Measurements from ENCODE around the gene SLC25A4.

GRCh38 chr4:185165605-185166063, 22.6 kb downstream of the SLC25A4 start:
- TF ChIP-seq CTCF (optimal IDR thresholded peaks at IDR 0.05 in 1 of 3, IDR thresholded peaks at IDR 0.05 in 1 of 3, conservative IDR thresholded peaks at IDR 0.05 in 1 of 3; ENCODE audit: extremely low read depth in 1 of 3, insufficient read depth in 2 of 3, low read length in 3 of 3), result no peak
- TF ChIP-seq EZH2 (IDR thresholded peaks at IDR 0.05; ENCODE audit: low read length), result no peak

Measured in keratinocyte (primary cell).